Measurements from ENCODE around the gene PCGF3.

PCGF3 gene

GRCh38 chr4:718460-718859 lies 12.8 kb downstream of the PCGF3 start:
- DNase-seq (ENCODE audit: low read depth in 1 of 2, low spot score in 1 of 2) = no peak
- TF ChIP-seq JUND (IDR thresholded peaks at IDR 0.05; ENCODE audit: low read depth) = no peak
- in situ Hi-C loops (cut with HindIII; ENCODE audit: low pct_unique_long_range_greater_than_20kb, low sequenced_read_pairs) = no loop called here

DNA sequence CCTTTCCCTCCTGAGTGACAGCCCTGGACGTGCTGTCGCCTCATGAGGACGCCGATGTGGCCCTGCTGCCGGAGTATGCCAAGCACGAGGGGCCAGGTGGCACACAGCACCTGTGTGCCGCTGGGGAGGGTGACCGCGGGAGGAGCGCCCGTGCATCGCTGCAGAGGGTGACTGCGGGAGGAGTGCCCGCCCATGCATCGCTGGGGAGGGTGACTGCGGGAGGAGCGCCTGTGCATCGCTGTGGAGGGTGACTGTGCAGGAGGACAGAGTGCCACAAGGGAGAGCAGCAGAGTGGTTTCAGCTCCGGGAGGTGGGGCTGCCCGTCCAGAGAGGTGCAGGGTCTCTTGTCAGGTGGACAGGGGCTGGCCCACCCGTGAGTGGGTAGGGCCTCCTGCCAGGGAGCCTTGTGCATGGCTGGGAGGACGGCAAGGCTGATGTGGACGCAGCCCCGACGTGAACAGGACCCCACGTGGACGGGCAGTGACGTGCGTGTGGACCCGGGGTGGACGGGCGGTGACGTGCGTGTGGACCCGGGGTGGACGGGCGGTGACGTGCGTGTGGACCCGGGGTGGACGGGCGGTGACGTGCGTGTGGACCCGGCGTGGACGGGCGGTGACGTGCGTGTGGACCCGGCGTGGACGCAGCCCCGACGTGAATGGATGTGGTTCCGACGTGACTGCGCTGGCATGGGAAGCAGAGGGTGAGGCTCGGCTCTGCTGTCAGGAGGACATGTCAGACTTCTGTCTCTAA lies 14.7 kb downstream of the PCGF3 start:
- DNase-seq (ENCODE audit: low read depth in 1 of 2, low spot score in 1 of 2) = no peak
- no peak for TF ChIP-seq JUND (IDR thresholded peaks at IDR 0.05; ENCODE audit: low read depth)
- in situ Hi-C loops (cut with HindIII; ENCODE audit: low pct_unique_long_range_greater_than_20kb, low sequenced_read_pairs) = no loop called here

- no peak for DNase-seq (ENCODE audit: low read depth in 1 of 2, low spot score in 1 of 2)
- no peak for TF ChIP-seq JUND (IDR thresholded peaks at IDR 0.05; ENCODE audit: low read depth)
- in situ Hi-C loops (cut with HindIII; ENCODE audit: low pct_unique_long_range_greater_than_20kb, low sequenced_read_pairs) = no loop called here
Measured at GRCh38 chr4:721261-722168, 15.9 kb downstream of the PCGF3 start.

DNA sequence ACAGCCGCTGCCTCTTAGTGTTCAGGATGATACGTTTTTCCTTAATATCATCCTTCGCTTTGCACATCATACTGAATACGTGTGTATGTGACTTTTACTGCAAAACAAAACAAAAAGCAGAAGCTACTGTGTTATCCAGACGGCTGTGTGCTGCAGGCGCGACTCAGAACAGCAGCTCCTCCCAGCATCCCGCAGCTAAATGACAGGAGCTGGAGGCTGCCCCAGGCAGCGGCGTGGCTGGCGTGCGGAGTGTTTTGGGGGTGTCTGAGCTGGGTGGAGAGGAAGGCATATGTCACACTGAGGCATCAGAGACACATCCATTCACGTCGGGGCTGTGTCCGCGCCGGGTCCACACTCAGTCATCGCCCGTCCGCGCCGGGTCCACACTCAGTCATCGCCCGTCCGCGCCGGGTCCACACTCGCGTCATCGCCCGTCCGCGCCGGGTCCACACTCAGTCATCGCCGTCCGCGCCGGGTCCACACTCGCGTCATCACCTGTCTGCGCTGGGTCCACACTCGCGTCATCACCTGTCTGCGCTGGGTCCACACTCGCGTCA lies 16.6 kb downstream of the PCGF3 start:
- in situ Hi-C loops (cut with HindIII; ENCODE audit: low pct_unique_long_range_greater_than_20kb, low sequenced_read_pairs) = no loop called here
- no peak for TF ChIP-seq JUND (IDR thresholded peaks at IDR 0.05; ENCODE audit: low read depth)

GRCh38 chr4:722851-723360 lies 17.3 kb downstream of the PCGF3 start:
- in situ Hi-C loops (cut with HindIII; ENCODE audit: low pct_unique_long_range_greater_than_20kb, low sequenced_read_pairs) = no loop called here
- TF ChIP-seq JUND (IDR thresholded peaks at IDR 0.05; ENCODE audit: low read depth) = no peak
- DNase-seq (ENCODE audit: low read depth in 1 of 2, low spot score in 1 of 2) = no peak

More for the DNA sequence above, 16.6 kb downstream of the PCGF3 start:
- DNase-seq (ENCODE audit: low read depth in 1 of 2, low spot score in 1 of 2) = no peak

DNA sequence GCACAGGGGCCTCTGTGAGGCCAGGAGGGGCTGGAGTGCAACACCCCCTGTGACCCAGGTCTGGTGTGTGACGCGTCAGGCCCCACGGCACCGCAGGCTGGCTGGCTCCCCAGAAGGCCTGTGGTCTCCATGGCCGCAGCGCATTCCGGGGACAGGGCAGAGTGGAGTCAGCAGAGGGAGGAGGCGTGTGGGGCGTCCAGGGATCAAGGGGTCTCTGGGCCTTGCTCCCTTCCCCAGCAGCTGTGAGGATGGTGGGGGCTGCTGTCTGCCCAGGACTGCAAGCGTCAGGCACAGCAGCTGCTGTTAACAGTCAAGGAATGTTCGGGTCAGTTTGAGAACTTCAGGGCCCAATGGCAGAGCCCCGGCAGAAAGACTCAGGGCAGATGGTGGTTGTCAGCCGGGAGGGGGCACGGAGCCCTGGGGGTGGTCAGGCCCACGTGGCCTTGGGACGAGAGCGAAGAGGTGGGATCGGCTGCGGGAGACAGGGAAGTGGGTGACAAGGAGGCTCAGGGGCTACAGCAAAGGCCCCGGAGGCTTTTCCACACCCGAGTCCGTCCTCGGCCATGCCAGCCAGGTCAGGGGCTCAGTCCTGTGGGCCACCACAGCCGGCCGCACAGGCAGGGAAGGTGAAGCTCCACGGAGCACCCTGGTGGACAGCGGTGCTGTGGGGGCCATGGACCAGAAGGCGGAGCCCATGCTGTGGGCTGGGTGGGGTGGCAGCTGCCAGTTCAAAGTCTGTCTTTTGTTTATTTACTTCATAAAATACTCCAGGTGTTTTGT lies 18.3 kb downstream of the PCGF3 start:
- no peak for TF ChIP-seq JUND (IDR thresholded peaks at IDR 0.05; ENCODE audit: low read depth)
- in situ Hi-C loops (cut with HindIII; ENCODE audit: low pct_unique_long_range_greater_than_20kb, low sequenced_read_pairs) = no loop called here
- DNase-seq (ENCODE audit: low read depth in 1 of 2, low spot score in 1 of 2) = no peak

GRCh38 chr4:725391-726234 lies 20.0 kb downstream of the PCGF3 start:
- TF ChIP-seq JUND (IDR thresholded peaks at IDR 0.05; ENCODE audit: low read depth) = no peak
- DNase-seq (ENCODE audit: low read depth in 1 of 2, low spot score in 1 of 2) = no peak
- in situ Hi-C loops (cut with HindIII; ENCODE audit: low pct_unique_long_range_greater_than_20kb, low sequenced_read_pairs) = no loop called here

- DNase-seq (ENCODE audit: low read depth in 1 of 2, low spot score in 1 of 2) = no peak
- TF ChIP-seq JUND (IDR thresholded peaks at IDR 0.05; ENCODE audit: low read depth) = no peak
- in situ Hi-C loops (cut with HindIII; ENCODE audit: low pct_unique_long_range_greater_than_20kb, low sequenced_read_pairs) = no loop called here
Measured at GRCh38 chr4:726235-726787, 20.7 kb downstream of the PCGF3 start.

DNA sequence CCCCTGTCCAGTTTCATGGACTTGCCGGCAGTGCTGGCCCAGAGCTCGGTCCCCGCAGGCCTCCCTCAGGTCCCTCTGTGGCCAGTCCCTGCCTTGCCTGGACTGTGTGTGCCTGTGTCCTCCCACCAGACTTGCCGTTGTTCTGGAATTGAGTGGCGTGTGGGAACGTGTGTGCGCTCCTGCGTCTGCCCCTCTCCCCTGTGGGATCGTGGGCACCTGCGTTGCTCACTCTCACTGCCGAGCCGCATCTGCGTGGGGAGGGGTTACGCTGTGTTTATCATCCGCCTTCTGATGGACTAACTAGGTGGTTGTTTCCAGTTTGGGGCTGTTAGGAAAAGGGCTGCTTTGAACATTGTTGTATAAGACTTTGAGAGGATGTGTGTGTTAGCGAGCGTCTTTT lies 21.2 kb downstream of the PCGF3 start:
- in situ Hi-C loops (cut with HindIII; ENCODE audit: low pct_unique_long_range_greater_than_20kb, low sequenced_read_pairs) = no loop called here
- no peak for TF ChIP-seq JUND (IDR thresholded peaks at IDR 0.05; ENCODE audit: low read depth)
- no peak for DNase-seq (ENCODE audit: low read depth in 1 of 2, low spot score in 1 of 2)

GRCh38 chr4:727576-727975 lies 21.9 kb downstream of the PCGF3 start:
- no peak for DNase-seq (ENCODE audit: low read depth in 1 of 2, low spot score in 1 of 2)
- in situ Hi-C loops (cut with HindIII; ENCODE audit: low pct_unique_long_range_greater_than_20kb, low sequenced_read_pairs) = no loop called here
- TF ChIP-seq JUND (IDR thresholded peaks at IDR 0.05; ENCODE audit: low read depth) = no peak
